Measurements from ENCODE around the gene MS4A15.
"Not testable (repeated sequence)": the region's sequence is repeated elsewhere in the genome, so short reads cannot be mapped to it uniquely, and the experiment has no call there.

MS4A15 gene

GRCh38 chr11:60803273-60803936 is 46.7 kb downstream of the MS4A15 start:
- no peak for DNase-seq (ENCODE audit: low spot score)

GRCh38 chr11:60809249-60809648 is 52.6 kb downstream of the MS4A15 start:
- no peak for DNase-seq (ENCODE audit: low spot score)

GRCh38 chr11:60809691-60810090 is 53.0 kb downstream of the MS4A15 start:
- DNase-seq (ENCODE audit: low spot score), result no peak

- DNase-seq (ENCODE audit: low spot score), result no peak
These were observed 53.5 kb downstream of the MS4A15 start for GRCh38 chr11:60810151-60810550.

GRCh38 chr11:60810569-60810968 is 53.9 kb downstream of the MS4A15 start:
- no peak for DNase-seq (ENCODE audit: low spot score)

- no peak for DNase-seq (ENCODE audit: low spot score)
These were observed 56.7 kb downstream of the MS4A15 start for GRCh38 chr11:60813324-60813723.

GRCh38 chr11:60814112-60814511 is 57.4 kb downstream of the MS4A15 start:
- no peak for DNase-seq (ENCODE audit: low spot score)

GRCh38 chr11:60816590-60817157 is 60.0 kb downstream of the MS4A15 start:
- DNase-seq (ENCODE audit: low spot score), result no peak

GRCh38 chr11:60818057-60818456 is 61.4 kb downstream of the MS4A15 start:
- DNase-seq (ENCODE audit: low spot score), result no peak

GRCh38 chr11:60821827-60822599 is 65.3 kb downstream of the MS4A15 start:
- DNase-seq (ENCODE audit: low spot score), result no peak

- not testable (repeated sequence) for DNase-seq (ENCODE audit: low spot score)
These were observed 67.2 kb downstream of the MS4A15 start for GRCh38 chr11:60823745-60824306.

GRCh38 chr11:60825118-60825517 is 68.5 kb downstream of the MS4A15 start:
- DNase-seq (ENCODE audit: low spot score), result no peak

- no peak for DNase-seq (ENCODE audit: low spot score)
These were observed 69.1 kb downstream of the MS4A15 start for GRCh38 chr11:60825790-60826189.
